Mucosa of stomach (tissue), 1 donor: ENCODE results near the gene UBE2S.
"Not testable (repeated sequence)": the region's sequence is repeated elsewhere in the genome, so short reads cannot be mapped to it uniquely, and the experiment has no call there.

Experiments used
- H3K27me3 ChIP-seq: one replicate; pipeline ENCODE4 v1.7.0; 2013; ENCODE audit warnings: mild to moderate bottlenecking, low read length; ENCODE audit not compliant: control insufficient read depth, insufficient read depth
- H3K36me3 ChIP-seq: one replicate; pipeline ENCODE4 v1.7.0; 2013; ENCODE audit warnings: low read length; ENCODE audit not compliant: control insufficient read depth, insufficient read depth
- H3K4me1 ChIP-seq: one replicate; pipeline ENCODE4 v1.7.0; 2013; ENCODE audit warnings: mild to moderate bottlenecking, low read length; ENCODE audit not compliant: control insufficient read depth, insufficient read depth
- H3K4me3 ChIP-seq: one replicate; pipeline ENCODE4 v1.7.0; 2013; ENCODE audit warnings: low read length
- H3K9ac ChIP-seq: one replicate; pipeline ENCODE4 v1.7.0; 2013; ENCODE audit warnings: mild to moderate bottlenecking, low read length, moderate library complexity
- H3K9me3 ChIP-seq: one replicate; pipeline ENCODE4 v1.7.0; 2013; ENCODE audit warnings: mild to moderate bottlenecking, low read length, moderate library complexity; ENCODE audit not compliant: control insufficient read depth
- donor health status: Pancreatic carcinoma.

UBE2S gene

DNA sequence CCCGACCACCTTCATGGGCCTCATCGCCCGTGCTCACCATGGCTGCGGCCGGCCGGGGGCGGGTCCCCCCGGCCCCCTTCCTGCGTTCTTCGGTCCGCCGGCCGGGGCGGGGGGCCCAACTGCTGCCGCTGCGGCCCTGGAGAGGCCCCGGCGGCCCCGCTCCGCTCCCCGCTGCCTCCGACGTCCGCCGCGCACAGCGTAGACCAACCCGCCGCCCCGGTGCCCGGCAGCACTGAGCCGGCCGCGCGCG, at the start of gene UBE2S:
Gene UBE2S, minus strand, starts transcription at position 239 of the 250 bp plus-strand sequence. Its CDS starts 199 bp downstream, at position 40.
- Histone ChIP-seq H3K9ac (peak within 1 kb of the TSS; percentile 84), H3K4me1 (peaks cover 16% of the 10 kb centered on the region)

DNA sequence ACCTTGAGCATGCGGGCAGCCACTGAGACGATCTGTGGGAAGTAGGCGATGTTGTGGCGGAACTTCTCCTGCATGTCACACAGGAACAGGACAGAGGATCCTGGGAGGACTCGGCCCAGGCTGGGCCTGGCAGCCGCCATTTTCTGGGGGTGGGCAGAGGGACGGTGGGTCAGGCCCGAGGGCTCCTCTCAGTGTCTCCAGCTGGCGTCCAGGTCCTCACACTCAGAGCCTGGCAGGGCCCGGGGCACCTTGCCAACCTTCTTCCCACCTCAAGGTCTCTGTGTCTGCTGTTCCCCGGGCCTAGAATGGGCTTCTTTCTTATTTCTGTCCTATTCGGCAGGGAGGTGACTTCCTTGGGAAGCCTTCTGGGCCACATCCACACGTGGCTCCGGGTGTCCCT, 48.8 kb upstream of the UBE2S start:
- no peak overlapping the region for H3K4me3 ChIP-seq
- no peaks in the 10 kb centered on the region for H3K36me3 ChIP-seq
- H3K4me1 ChIP-seq = peaks cover 21% of the 10 kb centered on the region
- H3K27me3 ChIP-seq = peaks cover 14% of the 10 kb centered on the region
- no peaks in the 10 kb centered on the region for H3K9me3 ChIP-seq
- no peak overlapping the region for H3K9ac ChIP-seq

More for the DNA sequence above, at the start of gene UBE2S:
- not testable (repeated sequence) for H3K36me3 ChIP-seq, H3K9me3 ChIP-seq, H3K27me3 ChIP-seq
- H3K4me3 ChIP-seq = peak within 1 kb of the TSS; percentile 44

DNA sequence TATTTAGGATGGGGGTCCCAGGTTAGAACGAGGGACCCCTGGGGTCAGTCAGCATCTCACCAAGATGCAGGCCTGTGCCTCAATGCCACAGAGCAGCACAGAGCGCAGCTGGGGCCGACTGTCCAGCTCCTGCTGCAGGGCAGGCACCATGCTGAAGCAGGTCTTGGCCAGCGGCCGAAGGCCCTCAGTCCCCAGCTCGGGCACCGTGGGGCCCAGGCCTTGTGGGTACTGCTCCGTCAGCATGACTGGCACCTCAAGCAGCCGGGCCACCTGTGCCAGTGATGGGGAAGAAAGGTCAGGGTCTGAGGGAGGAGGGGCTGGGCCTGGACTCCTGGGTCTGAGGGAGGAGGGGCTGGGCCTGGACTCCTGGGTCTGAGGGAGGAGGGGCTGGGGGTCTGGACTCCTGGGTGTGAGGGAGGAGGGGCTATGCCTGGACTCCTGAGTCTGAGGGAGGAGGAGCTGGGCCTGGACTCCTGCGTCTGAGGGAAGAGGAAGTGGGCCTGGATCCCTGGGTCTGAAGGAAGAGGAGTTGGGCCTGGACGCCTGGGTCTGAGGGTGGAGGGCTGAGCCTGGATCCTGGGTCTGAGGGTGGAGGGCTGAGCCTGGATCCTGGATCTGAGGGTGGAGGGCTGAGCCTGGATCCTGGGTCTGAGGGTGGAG, 48.1 kb upstream of the UBE2S start:
- H3K4me3 ChIP-seq = no peak overlapping the region
- H3K9ac ChIP-seq = no peak overlapping the region
- peaks cover 16% of the 10 kb centered on the region for H3K4me1 ChIP-seq
- H3K27me3 ChIP-seq = peaks cover 18% of the 10 kb centered on the region
- H3K9me3 ChIP-seq = no peaks in the 10 kb centered on the region
- H3K36me3 ChIP-seq = no peaks in the 10 kb centered on the region

DNA sequence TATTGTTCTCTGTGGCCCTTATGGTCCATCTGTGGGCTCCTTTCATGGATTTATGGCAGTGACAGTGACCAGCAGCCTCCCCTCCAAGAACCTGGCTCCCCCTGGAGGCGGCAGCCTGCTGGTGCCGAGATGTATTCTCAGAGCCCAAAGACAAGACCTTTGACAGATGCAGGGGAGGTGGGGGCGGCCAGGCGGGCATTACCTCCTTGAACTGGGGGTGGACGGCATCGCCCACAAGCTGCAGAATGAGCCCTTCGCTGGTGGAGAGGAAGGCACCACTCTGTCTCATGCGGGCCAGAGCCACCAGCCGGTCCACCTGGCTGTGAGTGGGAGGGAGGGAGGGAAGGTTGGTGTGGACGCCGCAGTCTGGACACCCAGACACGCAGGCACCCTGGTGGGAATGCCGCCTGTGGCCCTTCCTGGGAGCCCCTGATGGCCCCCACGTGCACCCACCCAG, 47.2 kb upstream of the UBE2S start:
- H3K36me3 ChIP-seq = no peaks in the 10 kb centered on the region
- no peaks in the 10 kb centered on the region for H3K9me3 ChIP-seq
- H3K4me3 ChIP-seq = no peak overlapping the region
- no peak overlapping the region for H3K9ac ChIP-seq
- H3K4me1 ChIP-seq = peaks cover 7% of the 10 kb centered on the region
- H3K27me3 ChIP-seq = peaks cover 25% of the 10 kb centered on the region

DNA sequence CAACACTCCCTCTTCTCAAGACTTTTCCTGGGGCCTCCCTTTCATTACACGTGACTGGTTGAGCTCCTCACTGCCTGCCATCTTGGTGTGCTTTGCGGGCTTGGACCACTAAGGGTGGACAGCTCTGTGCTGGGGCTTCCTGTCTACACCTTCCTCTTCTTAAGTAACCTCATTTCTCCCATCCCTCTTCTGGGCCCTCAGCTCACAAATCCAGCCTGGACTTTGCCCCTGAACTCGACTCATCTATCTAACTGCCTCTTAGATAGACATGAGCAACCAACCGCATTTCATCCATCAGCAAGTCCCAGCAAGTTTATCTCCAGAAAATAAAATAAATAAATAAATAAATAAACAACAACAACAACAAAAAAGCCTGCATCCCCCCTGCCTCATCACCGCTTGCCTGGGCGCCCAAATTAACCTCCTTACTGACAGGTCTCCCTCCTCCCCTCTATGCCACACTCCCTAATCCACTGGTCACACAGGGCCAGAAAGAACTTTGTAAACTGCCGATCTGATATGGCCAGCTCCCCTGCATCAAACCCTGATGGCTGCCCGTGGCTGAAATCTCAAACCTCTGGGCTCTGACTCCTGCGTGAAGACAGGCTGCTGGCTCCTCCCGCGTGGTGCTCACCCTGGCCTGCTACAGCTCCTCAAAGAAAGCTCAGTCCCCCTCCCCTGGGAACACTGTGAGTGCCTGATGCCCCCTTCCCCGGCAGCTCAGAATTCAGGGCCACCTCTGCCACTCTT, 46.1 kb upstream of the UBE2S start:
- Histone ChIP-seq H3K4me1 (peaks cover 3% of the 10 kb centered on the region), H3K9ac (no peak overlapping the region)

DNA sequence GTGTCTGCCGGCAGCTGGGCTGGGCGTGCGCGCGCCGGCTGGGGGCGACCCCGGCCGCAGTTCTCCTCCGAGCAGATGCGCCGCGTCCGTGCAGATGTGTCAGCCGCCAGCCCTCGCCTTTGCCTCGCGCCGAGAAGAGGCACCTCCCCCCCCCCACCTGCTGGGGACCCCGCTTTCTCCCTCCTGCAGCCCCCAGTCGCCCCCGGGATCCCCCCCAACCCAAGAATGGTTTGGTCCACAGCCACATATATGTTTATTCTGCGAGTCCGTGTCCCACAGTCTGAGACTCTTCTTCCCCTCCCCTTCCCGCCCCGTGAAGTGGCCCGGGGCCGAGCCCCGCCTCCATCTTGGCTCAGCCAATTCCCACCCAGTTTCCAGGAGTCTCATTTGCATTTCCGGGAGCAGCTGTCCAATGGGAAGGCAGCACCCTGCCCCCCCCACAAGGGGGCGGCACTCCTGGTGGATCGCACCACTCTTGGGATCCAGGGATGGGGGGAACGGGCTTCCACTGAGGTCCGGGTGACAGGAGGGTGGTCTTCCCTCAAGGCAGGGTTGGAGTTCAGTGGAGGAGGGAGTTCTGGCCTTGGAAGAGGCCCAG, 45.3 kb upstream of the UBE2S start:
- Histone ChIP-seq H3K27me3 (peaks cover 42% of the 10 kb centered on the region), H3K9me3 (no peaks in the 10 kb centered on the region), H3K4me3 (no peak overlapping the region), H3K36me3 (no peaks in the 10 kb centered on the region), H3K4me1 (peaks cover 3% of the 10 kb centered on the region), H3K9ac (no peak overlapping the region)

More for the DNA sequence above, 46.1 kb upstream of the UBE2S start:
- H3K27me3 ChIP-seq = peaks cover 34% of the 10 kb centered on the region
- H3K36me3 ChIP-seq = no peaks in the 10 kb centered on the region
- H3K9me3 ChIP-seq = no peaks in the 10 kb centered on the region
- no peak overlapping the region for H3K4me3 ChIP-seq

DNA sequence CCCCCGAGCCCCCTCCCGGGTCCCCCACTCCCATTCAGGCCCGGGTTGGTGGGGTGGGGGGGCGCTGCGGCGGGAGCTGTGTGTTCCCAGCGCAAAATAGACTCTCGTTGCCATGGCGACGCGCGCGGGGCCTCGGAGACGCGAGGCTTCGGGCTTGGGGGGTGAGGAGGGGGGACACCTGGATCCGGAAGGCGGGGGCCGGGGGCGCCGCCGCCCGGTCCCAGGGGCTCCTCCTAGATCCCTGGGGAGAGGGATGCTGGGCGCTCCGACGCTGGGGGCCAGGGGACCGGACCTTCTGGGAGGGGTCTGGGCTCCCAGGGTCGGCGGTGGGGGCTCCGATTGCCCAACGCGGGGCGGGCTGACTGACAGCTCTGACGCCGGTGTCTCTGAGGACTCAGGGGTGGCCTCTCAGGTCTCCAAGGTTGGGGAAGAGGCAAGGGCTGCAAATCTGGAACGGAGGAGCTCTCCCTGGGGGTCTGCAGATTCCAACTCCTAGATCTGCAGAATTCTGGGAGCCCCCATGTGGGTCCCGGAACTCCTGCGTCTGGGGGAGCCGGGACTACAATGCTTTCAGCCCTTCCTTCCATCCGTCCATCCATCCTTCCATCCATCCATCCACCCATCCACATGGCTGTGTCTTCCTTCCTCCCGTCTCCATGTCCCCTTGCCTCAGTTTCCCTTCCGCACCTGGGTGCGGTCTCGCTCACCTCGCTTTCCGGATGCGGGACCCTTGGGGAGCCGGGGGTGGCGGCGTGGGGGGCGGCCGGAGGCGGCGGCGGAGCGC, 44.6 kb upstream of the UBE2S start:
- Histone ChIP-seq H3K36me3 (no peaks in the 10 kb centered on the region), H3K9me3 (no peaks in the 10 kb centered on the region), H3K4me1 (peaks cover 3% of the 10 kb centered on the region), H3K27me3 (peaks cover 48% of the 10 kb centered on the region), H3K4me3 (no peak overlapping the region), H3K9ac (no peak overlapping the region)

DNA sequence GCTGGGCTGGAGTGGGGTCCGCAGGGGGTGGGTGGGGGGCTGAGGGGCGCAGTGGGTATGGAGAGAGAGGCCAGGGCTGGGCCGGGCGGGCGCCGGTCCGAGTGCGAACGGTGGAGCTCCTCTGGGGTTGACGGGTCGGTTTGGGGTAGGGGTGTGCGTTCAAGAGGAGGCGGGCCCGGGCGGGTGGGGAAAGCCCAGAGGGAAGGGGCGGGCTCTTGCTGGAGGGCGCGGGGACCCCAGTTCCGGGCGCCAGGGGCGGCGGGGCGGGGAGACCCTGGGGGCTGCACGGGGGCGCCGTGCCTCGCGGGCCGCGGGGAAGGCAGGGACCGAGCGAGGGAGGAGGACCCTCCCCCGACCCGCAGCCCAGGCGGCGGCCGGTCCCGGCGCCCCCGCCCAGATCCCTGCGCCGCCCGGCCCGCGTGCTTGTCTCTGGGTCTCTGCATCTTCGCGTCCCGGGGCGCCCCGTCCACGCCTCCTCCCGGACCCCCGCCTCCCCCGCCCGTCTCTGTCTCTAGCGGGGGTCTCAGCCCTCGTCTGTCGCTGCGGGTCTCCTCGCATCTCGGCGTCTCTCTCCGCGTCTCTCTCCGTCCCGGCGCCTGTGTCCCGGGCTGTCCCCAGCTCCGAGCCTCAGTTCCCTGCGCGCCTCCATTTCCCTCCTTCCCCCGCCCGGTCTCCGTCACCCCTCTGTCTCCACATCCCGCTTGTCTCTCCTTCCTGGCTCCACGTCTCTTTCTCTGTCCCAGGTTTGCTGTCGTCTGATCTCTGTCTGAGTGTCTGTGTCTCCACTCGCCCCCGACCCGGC, 43.8 kb upstream of the UBE2S start:
- Histone ChIP-seq H3K9ac (no peak overlapping the region), H3K9me3 (no peaks in the 10 kb centered on the region), H3K36me3 (no peaks in the 10 kb centered on the region), H3K27me3 (peaks cover 48% of the 10 kb centered on the region), H3K4me3 (no peak overlapping the region), H3K4me1 (peaks cover 3% of the 10 kb centered on the region)

DNA sequence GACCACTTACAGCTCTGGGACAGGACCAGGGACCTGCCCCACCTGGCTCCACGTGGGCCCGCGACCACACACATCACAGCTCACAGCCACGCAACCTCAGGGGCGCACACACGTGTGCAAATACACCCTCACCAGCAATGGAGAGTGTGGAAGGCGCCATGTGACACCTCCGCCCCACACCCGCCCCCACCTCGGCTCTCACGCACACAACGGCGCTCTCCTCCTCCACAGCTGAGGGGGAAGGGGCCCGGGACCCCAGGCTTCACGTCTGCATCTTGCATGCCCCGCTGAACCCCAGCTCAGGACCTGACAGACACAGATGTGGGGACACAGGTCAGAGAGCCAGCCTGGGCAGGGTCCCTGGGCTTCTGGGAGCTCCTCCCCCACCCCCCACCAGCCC, 41.9 kb upstream of the UBE2S start:
- no peaks in the 10 kb centered on the region for H3K36me3 ChIP-seq
- peaks cover 3% of the 10 kb centered on the region for H3K4me1 ChIP-seq
- H3K4me3 ChIP-seq = no peak overlapping the region
- no peaks in the 10 kb centered on the region for H3K9me3 ChIP-seq
- H3K27me3 ChIP-seq = peaks cover 55% of the 10 kb centered on the region
- H3K9ac ChIP-seq = no peak overlapping the region

DNA sequence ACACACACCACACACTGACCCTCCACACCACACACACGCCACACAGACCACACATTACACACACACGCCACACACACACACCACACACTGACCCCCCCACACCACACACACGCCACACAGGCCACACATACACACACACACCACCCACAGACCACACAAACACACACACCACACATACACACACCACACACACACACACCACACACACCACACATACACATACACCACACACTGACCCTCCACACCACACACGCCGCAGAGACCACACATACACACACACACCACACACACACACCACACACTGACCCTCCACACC, 40.5 kb upstream of the UBE2S start:
- not testable (repeated sequence) for H3K4me3 ChIP-seq, H3K4me1 ChIP-seq, H3K9me3 ChIP-seq, H3K36me3 ChIP-seq, H3K9ac ChIP-seq
- peaks cover 69% of the 10 kb centered on the region for H3K27me3 ChIP-seq

DNA sequence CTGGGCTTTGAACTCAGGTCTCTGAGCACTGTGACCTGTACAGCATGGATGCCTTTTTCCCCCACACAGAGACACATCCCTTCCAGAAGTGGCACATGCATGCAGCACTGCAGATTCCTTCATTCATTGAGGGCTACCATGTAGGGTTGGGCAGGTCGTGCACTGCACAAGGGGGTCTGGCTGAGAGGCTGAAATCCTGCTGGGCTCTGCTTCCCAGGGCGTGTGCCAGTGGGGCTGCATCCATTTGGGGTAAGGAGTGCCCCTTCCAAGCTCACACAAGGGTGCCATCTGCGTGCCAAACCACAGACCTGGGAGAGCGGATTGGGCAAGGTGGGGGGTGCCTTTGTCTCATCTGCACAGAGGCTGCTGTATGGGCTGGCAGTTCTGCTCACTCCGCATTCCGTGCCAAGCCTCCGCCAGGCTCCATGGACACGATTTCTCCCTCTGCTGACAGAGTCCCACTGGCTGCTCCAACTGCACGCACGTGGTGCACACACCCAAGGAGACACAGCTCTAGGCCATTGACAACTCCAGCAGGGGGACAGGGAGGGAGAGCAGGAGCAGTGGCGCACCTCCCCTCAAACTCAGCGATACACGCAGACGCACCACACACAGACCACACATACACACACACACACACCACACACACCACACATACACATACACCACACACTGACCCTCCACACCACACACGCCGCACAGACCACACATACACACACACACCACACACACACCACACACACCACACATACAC, 40.0 kb upstream of the UBE2S start:
- no peaks in the 10 kb centered on the region for H3K9me3 ChIP-seq
- peaks cover 3% of the 10 kb centered on the region for H3K4me1 ChIP-seq
- H3K27me3 ChIP-seq = peaks cover 69% of the 10 kb centered on the region
- H3K9ac ChIP-seq = no peak overlapping the region
- no peaks in the 10 kb centered on the region for H3K36me3 ChIP-seq
- H3K4me3 ChIP-seq = no peak overlapping the region
